22Rv1 (cell line): ENCODE measurements around the gene HAPLN1.

Experiments used
- CTCF ChIP-seq: fragments of 450-650 bp; IDR thresholded peaks from 2 replicates; pipeline ENCODE4 v1.5.1; 2017; ENCODE audit warnings: mild to moderate bottlenecking
- ZFX ChIP-seq: fragments of 450-650 bp; IDR thresholded peaks from 2 replicates; pipeline ENCODE4 v1.6.1; 2017; ENCODE audit warnings: antibody characterized with exemption, borderline replicate concordance

GRCh38 chr5:83653669-83654068 lies 67.0 kb downstream of the HAPLN1 start:
- TF ChIP-seq CTCF (no peak), ZFX (no peak)
